Dermis microvascular lymphatic vessel endothelial cell (primary cell): ENCODE data around the gene DIAPH2. TPM values are rescaled to one million over a fixed set of nuclear protein-coding genes. Genes with fewer than 3 reads are reported as not detected.
"Not testable (repeated sequence)": the region's sequence is repeated elsewhere in the genome, so short reads cannot be mapped to it uniquely, and the experiment has no call there.

Experiments
- DNase-seq, 2 donors: peaks; one replicate each; pipeline versions ENCODE4 v3.0.0 to v3.0.0-alpha.2; 2010; ENCODE audit warnings: low read depth in 2 of 2
- total RNA-seq: library from RNA; depleted of rRNA; stranded (reverse); fragments of >200 nt; gene quantifications from 2 replicates; pipeline ENCODE4 v1.2.1, GENCODE V29; 2014

Gene DIAPH2
- total RNA-seq, 1 donor from 2014 or later: 17.8 TPM

GRCh38 chrX:96820935-96821334 is 136.3 kb downstream of the DIAPH2 start:
- DNase-seq: no peak

GRCh38 chrX:96824166-96824565 is 139.5 kb downstream of the DIAPH2 start:
- no peak for DNase-seq

GRCh38 chrX:96833333-96833732 is 148.7 kb downstream of the DIAPH2 start:
- DNase-seq: no peak

GRCh38 chrX:96834137-96834536 is 149.5 kb downstream of the DIAPH2 start:
- no peak for DNase-seq

GRCh38 chrX:96835660-96836289 is 151.1 kb downstream of the DIAPH2 start:
- no peak for DNase-seq

GRCh38 chrX:96837808-96838207 is 153.2 kb downstream of the DIAPH2 start:
- DNase-seq: no peak

GRCh38 chrX:96838537-96838936 is 153.9 kb downstream of the DIAPH2 start:
- DNase-seq: no peak

- no peak for DNase-seq
Measured at GRCh38 chrX:96841325-96841724, 156.7 kb downstream of the DIAPH2 start.

- not testable (repeated sequence) for DNase-seq
Measured at GRCh38 chrX:96841866-96842265, 157.2 kb downstream of the DIAPH2 start.

GRCh38 chrX:96843566-96843965 is 158.9 kb downstream of the DIAPH2 start:
- DNase-seq: no peak

- DNase-seq: no peak
Measured at GRCh38 chrX:96846841-96847240, 162.2 kb downstream of the DIAPH2 start.

GRCh38 chrX:96859422-96859821 is 174.8 kb downstream of the DIAPH2 start:
- DNase-seq: not testable (repeated sequence)

- no peak for DNase-seq
Measured at GRCh38 chrX:96861218-96861617, 176.6 kb downstream of the DIAPH2 start.

- DNase-seq: no peak
Measured at GRCh38 chrX:96861661-96862060, 177.0 kb downstream of the DIAPH2 start.

- no peak for DNase-seq
Measured at GRCh38 chrX:96883608-96884007, 199.0 kb downstream of the DIAPH2 start, which contains the start of gene RPA4. TSS of gene RPA4 (plus strand) at chrX:96883908. CDS start at chrX:96884311, 403 bp downstream.

GRCh38 chrX:96884027-96884426 is 199.4 kb downstream of the DIAPH2 start:
- no peak for DNase-seq

- peak in 1 of 2 donors; percentile 4 for DNase-seq
Measured at GRCh38 chrX:96889726-96890125, 205.1 kb downstream of the DIAPH2 start.

- DNase-seq: peak; percentile 23 to 85
Measured at GRCh38 chrX:96906741-96907140, 222.1 kb downstream of the DIAPH2 start.

GRCh38 chrX:96907516-96908272 is 223.1 kb downstream of the DIAPH2 start:
- DNase-seq: no peak

GRCh38 chrX:96909291-96909690 is 224.6 kb downstream of the DIAPH2 start:
- DNase-seq: peak in 1 of 2 donors; percentile 64

- DNase-seq: no peak
Measured at GRCh38 chrX:96918864-96919263, 234.2 kb downstream of the DIAPH2 start.

- no peak for DNase-seq
Measured at GRCh38 chrX:96919672-96920071, 235.0 kb downstream of the DIAPH2 start.

GRCh38 chrX:96924581-96924980 is 239.9 kb downstream of the DIAPH2 start:
- peak in 1 of 2 donors; percentile 80 for DNase-seq
